H9 (cell line): ENCODE results near the gene PAEP. TPM values are rescaled to one million over a fixed set of nuclear protein-coding genes. Genes with fewer than 3 reads are reported as not detected.

Source experiments
- DNase-seq: peaks from one replicate; pipeline ENCODE4 v3.0.0-alpha.2; 2017
- H2AFZ ChIP-seq: one replicate; pipeline ENCODE4 v1.6.1; 2013; ENCODE audit warnings: mild to moderate bottlenecking, low read length, control low read depth, moderate library complexity
- H2AK5ac ChIP-seq: 2 replicates; pipeline ENCODE4 v1.6.1; 2013; ENCODE audit warnings: low read length, control low read depth, mixed read lengths; ENCODE audit not compliant: insufficient read length
- H2BK120ac ChIP-seq: one replicate; pipeline ENCODE4 v1.6.1; 2013; ENCODE audit warnings: low read depth, mild to moderate bottlenecking, low read length, control low read depth, inconsistent platforms; ENCODE audit not compliant: poor library complexity, severe bottlenecking
- H2BK12ac ChIP-seq: 2 replicates; pipeline ENCODE4 v1.6.1; 2013; ENCODE audit warnings: low read length, control low read depth, mixed read lengths, low read depth; ENCODE audit not compliant: insufficient read length
- H2BK15ac ChIP-seq: 2 replicates; pipeline ENCODE4 v1.6.1; 2013; ENCODE audit warnings: low read depth, low read length, control low read depth
- H2BK20ac ChIP-seq: one replicate; pipeline ENCODE4 v1.6.1; 2013; ENCODE audit warnings: low read depth, mild to moderate bottlenecking, low read length, control low read depth, inconsistent platforms; ENCODE audit not compliant: poor library complexity, severe bottlenecking
- H2BK5ac ChIP-seq: 2 replicates; pipeline ENCODE4 v1.6.1; 2013; ENCODE audit warnings: low read length, control low read depth, mixed read lengths; ENCODE audit not compliant: insufficient read length
- H3K14ac ChIP-seq: 2 replicates; pipeline ENCODE4 v1.6.1; 2013; ENCODE audit warnings: low read length, control low read depth; ENCODE audit not compliant: insufficient read depth
- H3K18ac ChIP-seq: 2 replicates; pipeline ENCODE4 v1.6.1; 2013; ENCODE audit warnings: low read depth, mild to moderate bottlenecking, mixed read lengths, low read length, control low read depth; ENCODE audit not compliant: insufficient read length
- H3K23ac ChIP-seq: 2 replicates; pipeline ENCODE4 v1.6.1; 2013; ENCODE audit warnings: low read length, control low read depth, mixed read lengths, low read depth; ENCODE audit not compliant: insufficient read length
- H3K23me2 ChIP-seq: 2 replicates; pipeline ENCODE4 v1.6.1; 2013; ENCODE audit warnings: low read depth, mild to moderate bottlenecking, mixed read lengths, low read length, control low read depth; ENCODE audit not compliant: insufficient read length, poor library complexity, severe bottlenecking
- H3K27ac ChIP-seq: 2 replicates; pipeline ENCODE4 v1.5.1; 2013; ENCODE audit warnings: low read length, control low read depth, mixed read lengths, low read depth; ENCODE audit not compliant: insufficient read length
- H3K27me3 ChIP-seq: 2 replicates; pipeline ENCODE4 v1.6.1; 2013; ENCODE audit warnings: low read length, control low read depth, inconsistent platforms; ENCODE audit not compliant: insufficient read depth
- H3K4ac ChIP-seq: 2 replicates; pipeline ENCODE4 v1.6.1; 2013; ENCODE audit warnings: low read depth, mild to moderate bottlenecking, control low read depth, inconsistent platforms, low read length, moderate library complexity
- H3K4me1 ChIP-seq: 2 replicates; pipeline ENCODE4 v1.6.1; 2013; ENCODE audit warnings: low read length, control low read depth, inconsistent platforms; ENCODE audit not compliant: insufficient read depth
- H3K4me2 ChIP-seq: 2 replicates; pipeline ENCODE4 v1.6.1; 2013; ENCODE audit warnings: low read length, control low read depth, mixed read lengths; ENCODE audit not compliant: insufficient read length, insufficient read depth
- H3K56ac ChIP-seq: 2 replicates; pipeline ENCODE4 v1.6.1; 2013; ENCODE audit warnings: low read depth, mild to moderate bottlenecking, mixed read lengths, low read length, control low read depth; ENCODE audit not compliant: insufficient read length
- H3K79me1 ChIP-seq: 2 replicates; pipeline ENCODE4 v1.6.1; 2013; ENCODE audit warnings: low read depth, mild to moderate bottlenecking, moderate library complexity, low read length, control low read depth, inconsistent platforms; ENCODE audit not compliant: insufficient read depth, poor library complexity, severe bottlenecking
- H3K79me2 ChIP-seq: 2 replicates; pipeline ENCODE4 v1.6.1; 2013; ENCODE audit warnings: low read length, control low read depth, inconsistent platforms; ENCODE audit not compliant: insufficient read depth
- H3K9ac ChIP-seq: 2 replicates; pipeline ENCODE4 v1.6.1; 2013; ENCODE audit warnings: low read length, control low read depth, mixed read lengths; ENCODE audit not compliant: insufficient read length; ENCODE audit errors: extremely low read depth
- H3K9me3 ChIP-seq: one replicate; pipeline ENCODE4 v1.6.1; 2013; ENCODE audit warnings: low read depth, low read length, inconsistent platforms; ENCODE audit not compliant: control insufficient read depth
- H3T11ph ChIP-seq: one replicate; pipeline ENCODE4 v1.6.1; 2013; ENCODE audit warnings: mild to moderate bottlenecking, low read length, control low read depth, inconsistent platforms
- H4K20me1 ChIP-seq: one replicate; pipeline ENCODE4 v1.6.1; 2013; ENCODE audit not compliant: control insufficient read depth, insufficient read length, insufficient read depth
- H4K5ac ChIP-seq: 2 replicates; pipeline ENCODE4 v1.6.1; 2013; ENCODE audit warnings: low read depth, mild to moderate bottlenecking, mixed read lengths, low read length, control low read depth; ENCODE audit not compliant: insufficient read length
- H4K8ac ChIP-seq: replicated peaks from 2 replicates; pipeline ENCODE4 v1.6.1; 2013; ENCODE audit warnings: low read length, control low read depth, mixed read lengths, low read depth; ENCODE audit not compliant: insufficient read length
- H4K91ac ChIP-seq: 2 replicates; pipeline ENCODE4 v1.6.1; 2013; ENCODE audit warnings: low read depth, mild to moderate bottlenecking, moderate library complexity, mixed read lengths, low read length, control low read depth; ENCODE audit not compliant: insufficient read length
- H3K27ac Mint-ChIP-seq, 3 experiments: 2 replicates in 2 of 3; 3 replicates in 1 of 3; pipeline ENCODE4 v1.8.0; 2020 to 2021; ENCODE audit warnings: mixed read lengths in 3 of 3, mild to moderate bottlenecking in 1 of 3, moderate library complexity in 1 of 3
- H3K27me3 Mint-ChIP-seq: 2 replicates; pipeline ENCODE4 v1.8.0; 2021; ENCODE audit warnings: low read depth, mild to moderate bottlenecking, moderate library complexity, mixed read lengths
- H3K36me3 Mint-ChIP-seq, 3 experiments: 2 replicates in 2 of 3; 3 replicates in 1 of 3; pipeline ENCODE4 v1.8.0; 2020 to 2021; ENCODE audit warnings: low read depth in 3 of 3, mixed read lengths in 3 of 3; ENCODE audit not compliant: insufficient read depth in 1 of 3
- H3K4me1 Mint-ChIP-seq, 2 experiments: 2 replicates each; pipeline ENCODE4 v1.8.0; 2020; ENCODE audit warnings: mixed read lengths in 2 of 2
- H3K4me3 Mint-ChIP-seq, 2 experiments: 2 replicates in 1 of 2; 3 replicates in 1 of 2; pipeline ENCODE4 v1.8.0; 2020 to 2021; ENCODE audit warnings: mild to moderate bottlenecking in 2 of 2, mixed read lengths in 2 of 2, moderate library complexity in 1 of 2
- H3K9me3 Mint-ChIP-seq, 2 experiments: 2 replicates in 1 of 2; 3 replicates in 1 of 2; pipeline ENCODE4 v1.8.0; 2020; ENCODE audit warnings: mild to moderate bottlenecking in 2 of 2, mixed read lengths in 2 of 2, moderate library complexity in 1 of 2
- CTCF ChIP-seq: fragments of 200-600 bp; sonication (generic); conservative IDR thresholded peaks from 3 replicates; pipeline ENCODE4 v1.8.0; 2021; ENCODE audit warnings: antibody characterized with exemption, mild to moderate bottlenecking
- WGBS: extraction: QIAGEN DNeasy Blood & Tissue Kit; methylation state at CpG from one replicate; pipeline ENCODE4 v1.1.7; 2013; ENCODE audit warnings: missing lambda C conversion rate, low lambda C conversion rate, mixed read lengths; ENCODE audit not compliant: insufficient read length; ENCODE audit errors: extremely low coverage; 5-methylcytosine and 5-hydroxymethylcytosine counted together
- total RNA-seq: library from RNA; stranded (reverse); gene quantifications from 2 replicates; pipeline ENCODE4 v1.2.1, GENCODE V29; 2021

Gene PAEP
- total RNA-seq, 1 experiment from 2014 or later, result not detected

- no peaks in the 10 kb centered on the region for H4K20me1 ChIP-seq
- no peak overlapping the region for H4K91ac ChIP-seq
- H3K4me3 Mint-ChIP-seq, result no peak overlapping the region
- no peak overlapping the region for H3K4me2 ChIP-seq
- H3K23ac ChIP-seq, result no peak overlapping the region
- H3K4me1 ChIP-seq, result no peaks in the 10 kb centered on the region; the same call in 1 of the 2 replicates
- WGBS, result no CpG with 5 or more reads among the region's 12 CpGs
- no peak overlapping the region for H2BK120ac ChIP-seq
- no peak overlapping the region for H4K8ac ChIP-seq
- peaks cover under 1 to 2% (median 1%) of the 10 kb centered on the region in 3 experiments; a peak in 6 of 7 replicates for H3K36me3 Mint-ChIP-seq
- no peak overlapping the region for H3K56ac ChIP-seq
- no peak overlapping the region for H2AFZ ChIP-seq
- no peak overlapping the region for H2BK5ac ChIP-seq
- no peaks in the 10 kb centered on the region for H3K27me3 ChIP-seq
- H3K79me2 ChIP-seq, result no peaks in the 10 kb centered on the region
- H2BK20ac ChIP-seq, result no peak overlapping the region
- H2AK5ac ChIP-seq, result no peak overlapping the region
- no peak overlapping the region for H3K18ac ChIP-seq
- no peak overlapping the region for H3K14ac ChIP-seq
- H3K9me3 Mint-ChIP-seq, result peaks cover 1% of the 10 kb centered on the region in 2 experiments; a peak in 4 of 5 replicates
- TF ChIP-seq CTCF, result no peak
- H3K4me1 Mint-ChIP-seq, result peaks cover 4 to 5% of the 10 kb centered on the region in 2 experiments
- H3K27ac Mint-ChIP-seq, result peak overlapping the region in 1 of 3 experiments; percentile 53; a peak in 2 of 7 replicates
- H3K27ac ChIP-seq, result no peak overlapping the region
- no peak for DNase-seq
- H2BK12ac ChIP-seq, result no peak overlapping the region
- no peaks in the 10 kb centered on the region for H3K23me2 ChIP-seq
- H3T11ph ChIP-seq, result no peak overlapping the region
- no peaks in the 10 kb centered on the region for H3K9me3 ChIP-seq
- H2BK15ac ChIP-seq, result no peak overlapping the region
- no peak overlapping the region for H3K4ac ChIP-seq
- no peaks in the 10 kb centered on the region for H3K79me1 ChIP-seq
- no peak overlapping the region for H4K5ac ChIP-seq
- H3K9ac ChIP-seq, result no peak overlapping the region
- H3K27me3 Mint-ChIP-seq, result peaks cover 3% of the 10 kb centered on the region; the same call in 1 of the 2 replicates
These were observed 2.3 kb downstream of the PAEP start for GRCh38 chr9:135563858-135564257.
